Thoracic aorta (tissue), 2 donors: ENCODE measurements around the gene CHD9. TPM values are rescaled to one million over a fixed set of nuclear protein-coding genes. Genes with fewer than 3 reads are reported as not detected.

Experiments used
- ATAC-seq: fragments of 150-250 bp; one replicate; pipeline ENCODE4 v1.8.0; 2017; ENCODE audit warnings: low read depth; ENCODE audit not compliant: insufficient number of reproducible peaks, low FRiP score
- DNase-seq: peaks from one replicate; pipeline ENCODE4 v3.0.0-alpha.2; 2020; ENCODE audit warnings: low spot score
- H3K27ac ChIP-seq, 2 donors: fragments of 200-600 bp; sonication (generic); 1 replicate in 1 of 2; 2 replicates in 1 of 2; pipeline ENCODE4 v1.5.1; 2016; ENCODE audit warnings: mild to moderate bottlenecking in 2 of 2, moderate library complexity in 2 of 2
- H3K27me3 ChIP-seq: fragments of 200-600 bp; sonication (generic); replicated peaks from 2 replicates; pipeline ENCODE4 v1.6.0; 2016; ENCODE audit warnings: mild to moderate bottlenecking; ENCODE audit not compliant: insufficient read depth
- H3K36me3 ChIP-seq: fragments of 200-600 bp; sonication (generic); one replicate; pipeline ENCODE4 v1.5.1; 2016
- H3K4me1 ChIP-seq, 2 donors: fragments of 200-600 bp; sonication (generic); 1 replicate in 1 of 2; 2 replicates in 1 of 2; pipeline versions ENCODE4 v1.5.1 to v1.6.0; 2016; ENCODE audit warnings: low read depth in 2 of 2, mild to moderate bottlenecking in 1 of 2; ENCODE audit not compliant: control insufficient read depth in 1 of 2
- H3K4me3 ChIP-seq: fragments of 200-600 bp; sonication (generic); 2 replicates; pipeline ENCODE4 v1.5.1; 2016; ENCODE audit warnings: mild to moderate bottlenecking
- H3K9me3 ChIP-seq: fragments of 200-600 bp; sonication (generic); 2 replicates; pipeline ENCODE4 v1.5.1; 2016
- total RNA-seq, 2 donors: library from RNA; depleted of rRNA; stranded (reverse); fragments of >200 nt; gene quantifications; one replicate each; pipeline versions ENCODE4 v1.1.0 to v1.2.3, GENCODE V29; 2016
- TF ChIP-seq, protein P1 (sequence below): fragments of 200-600 bp; sonication (generic); IDR thresholded peaks from one replicate; pipeline ENCODE4 v1.5.1; 2019; ENCODE audit warnings: antibody characterized with exemption

The CHD9 gene
- total RNA-seq, 2 donors from 2014 or later: 71.3 to 152 TPM

DNA sequence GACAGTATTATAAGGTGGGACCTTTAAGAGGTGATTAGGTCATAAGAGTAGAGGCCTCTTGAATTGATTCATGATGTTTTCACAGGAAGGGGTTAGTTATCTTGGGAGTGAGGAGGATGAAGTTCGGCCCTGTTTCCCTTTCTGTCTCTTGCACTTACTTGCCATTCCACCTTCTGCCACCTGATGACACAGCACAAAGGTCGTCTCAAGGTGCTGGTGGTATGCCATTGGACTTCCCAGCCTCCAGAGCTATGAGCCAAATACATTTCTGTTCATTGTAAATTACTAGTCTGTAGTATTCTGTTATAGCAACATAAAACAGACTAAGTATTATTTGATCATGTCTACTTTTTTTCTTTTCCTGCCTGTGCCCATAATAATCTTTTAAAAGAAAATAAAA is 23.5 kb downstream of the CHD9 start:
- no peak for ATAC-seq
- DNase-seq: no peak
- no peak overlapping the region for H3K4me3 ChIP-seq
- H3K4me1 ChIP-seq: peaks cover 16 to 20% of the 10 kb centered on the region in 2 donors
- no peak overlapping the region for H3K27ac ChIP-seq
- H3K36me3 ChIP-seq: no peaks in the 10 kb centered on the region
- H3K9me3 ChIP-seq: no peaks in the 10 kb centered on the region
- no peaks in the 10 kb centered on the region for H3K27me3 ChIP-seq
- TF ChIP-seq, protein P1, sequence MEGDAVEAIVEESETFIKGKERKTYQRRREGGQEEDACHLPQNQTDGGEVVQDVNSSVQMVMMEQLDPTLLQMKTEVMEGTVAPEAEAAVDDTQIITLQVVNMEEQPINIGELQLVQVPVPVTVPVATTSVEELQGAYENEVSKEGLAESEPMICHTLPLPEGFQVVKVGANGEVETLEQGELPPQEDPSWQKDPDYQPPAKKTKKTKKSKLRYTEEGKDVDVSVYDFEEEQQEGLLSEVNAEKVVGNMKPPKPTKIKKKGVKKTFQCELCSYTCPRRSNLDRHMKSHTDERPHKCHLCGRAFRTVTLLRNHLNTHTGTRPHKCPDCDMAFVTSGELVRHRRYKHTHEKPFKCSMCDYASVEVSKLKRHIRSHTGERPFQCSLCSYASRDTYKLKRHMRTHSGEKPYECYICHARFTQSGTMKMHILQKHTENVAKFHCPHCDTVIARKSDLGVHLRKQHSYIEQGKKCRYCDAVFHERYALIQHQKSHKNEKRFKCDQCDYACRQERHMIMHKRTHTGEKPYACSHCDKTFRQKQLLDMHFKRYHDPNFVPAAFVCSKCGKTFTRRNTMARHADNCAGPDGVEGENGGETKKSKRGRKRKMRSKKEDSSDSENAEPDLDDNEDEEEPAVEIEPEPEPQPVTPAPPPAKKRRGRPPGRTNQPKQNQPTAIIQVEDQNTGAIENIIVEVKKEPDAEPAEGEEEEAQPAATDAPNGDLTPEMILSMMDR: no peak

- peaks cover 16 to 22% of the 10 kb centered on the region in 2 donors for H3K4me1 ChIP-seq
- DNase-seq: no peak
- H3K27ac ChIP-seq: no peak overlapping the region
- H3K9me3 ChIP-seq: no peaks in the 10 kb centered on the region
- ATAC-seq: no peak
- H3K27me3 ChIP-seq: no peaks in the 10 kb centered on the region
- TF ChIP-seq, protein P1: no peak
- H3K36me3 ChIP-seq: no peaks in the 10 kb centered on the region
- H3K4me3 ChIP-seq: no peak overlapping the region
Measured at GRCh38 chr16:53078765-53079485, 24.1 kb downstream of the CHD9 start.

DNA sequence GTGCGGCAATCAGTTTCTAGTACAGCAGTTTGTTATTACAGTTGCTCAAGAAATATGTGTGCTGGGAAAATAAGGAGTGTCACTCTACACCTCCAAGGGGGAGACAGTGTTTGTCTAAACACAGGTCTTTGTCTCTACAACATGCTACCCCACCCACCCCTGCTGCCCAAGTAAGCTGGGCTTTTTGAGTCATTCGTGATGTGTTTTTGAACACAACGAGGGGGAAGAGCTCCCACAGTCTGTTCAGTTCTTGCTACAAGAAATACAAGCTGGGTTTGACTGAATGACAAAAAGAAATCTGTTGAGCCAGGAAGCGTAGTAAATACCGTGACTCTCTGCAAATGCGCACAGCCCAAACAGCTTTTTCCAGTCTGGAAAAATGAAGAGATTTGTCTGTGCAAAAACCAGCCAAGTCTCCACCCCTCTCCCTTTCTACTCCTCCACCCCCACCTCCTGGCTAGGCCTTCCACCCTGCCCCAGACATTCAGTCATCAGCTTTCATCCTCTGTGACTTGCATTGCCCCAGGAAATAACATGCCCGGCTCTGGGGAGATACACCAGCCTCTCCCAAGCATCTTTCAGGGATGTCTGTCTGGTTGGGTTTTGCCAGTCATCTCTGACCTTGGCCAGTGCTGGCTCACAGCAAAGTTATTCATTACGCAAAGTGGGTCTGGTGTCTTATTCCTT is 25.7 kb downstream of the CHD9 start:
- H3K27ac ChIP-seq: peak overlapping the region; percentile 80 to 89
- peaks cover 24 to 38% of the 10 kb centered on the region in 2 donors for H3K4me1 ChIP-seq
- TF ChIP-seq, protein P1: no peak
- ATAC-seq (peak; percentile 75), DNase-seq (no peak)
- no peaks in the 10 kb centered on the region for H3K36me3 ChIP-seq
- peak overlapping the region; percentile 53 for H3K4me3 ChIP-seq
- no peaks in the 10 kb centered on the region for H3K9me3 ChIP-seq
- H3K27me3 ChIP-seq: no peaks in the 10 kb centered on the region

GRCh38 chr16:53081032-53081424 is 26.2 kb downstream of the CHD9 start:
- H3K4me1 ChIP-seq: peaks cover 28 to 43% of the 10 kb centered on the region in 2 donors
- H3K9me3 ChIP-seq: no peaks in the 10 kb centered on the region
- TF ChIP-seq, protein P1: no peak
- DNase-seq: no peak
- H3K4me3 ChIP-seq: peak overlapping the region; percentile 53
- peak; percentile 15 for ATAC-seq
- H3K27me3 ChIP-seq: no peaks in the 10 kb centered on the region
- H3K27ac ChIP-seq: peak overlapping the region; percentile 80 to 89
- H3K36me3 ChIP-seq: no peaks in the 10 kb centered on the region

GRCh38 chr16:53081686-53082407 is 27.1 kb downstream of the CHD9 start:
- H3K36me3 ChIP-seq: no peaks in the 10 kb centered on the region
- TF ChIP-seq, protein P1: no peak
- H3K4me1 ChIP-seq: peaks cover 28 to 49% of the 10 kb centered on the region in 2 donors
- H3K27me3 ChIP-seq: no peaks in the 10 kb centered on the region
- no peak for ATAC-seq
- no peak overlapping the region for H3K4me3 ChIP-seq
- no peak for DNase-seq
- H3K27ac ChIP-seq: no peak overlapping the region
- no peaks in the 10 kb centered on the region for H3K9me3 ChIP-seq
